ENCODE results near the gene KATNBL1. TPM values are rescaled to one million over a fixed set of nuclear protein-coding genes. Genes with fewer than 3 reads are reported as not detected.
"Not testable (repeated sequence)": the region's sequence is repeated elsewhere in the genome, so short reads cannot be mapped to it uniquely, and the experiment has no call there.

KATNBL1 gene
- total RNA-seq, 2 experiments from 2014 or later, result 41.5 to 56.5 TPM

- no peaks in the 10 kb centered on the region for H3K27me3 Mint-ChIP-seq
- peak overlapping the region; percentile 96 for H3K27ac Mint-ChIP-seq
- ATAC-seq (peak; percentile 15), DNase-seq (no peak)
- CTCF ChIA-PET, result interaction anchor here (0.6 to 2.7 kb wide), 8 partner anchors 11 to 185 kb away, joined by 3 to 21 read pairs (median 4); partner anchors contain the start of genes AVEN, KATNBL1, LPCAT4 and NOP10
- H3K4me3 Mint-ChIP-seq, result peak overlapping the region; percentile 97
- H3K9me3 Mint-ChIP-seq (ENCODE audit: low read depth), result no peaks in the 10 kb centered on the region
- H3K4me1 Mint-ChIP-seq, result peaks cover 29% of the 10 kb centered on the region
- peaks cover 15% of the 10 kb centered on the region for H3K36me3 Mint-ChIP-seq
Observed at GRCh38 chr15:34223904-34224596, 14.2 kb upstream of the KATNBL1 start.

GRCh38 chr15:34217587-34218225, 7.8 kb upstream of the KATNBL1 start:
- CTCF ChIA-PET, result interaction anchor here (0.7 to 1.2 kb wide), 4 partner anchors 8 to 179 kb away, joined by 3 to 4 read pairs (median 4); partner anchors contain the start of genes AVEN and KATNBL1
- Mint-ChIP-seq H3K27ac (no peak overlapping the region), H3K4me3 (no peak overlapping the region), H3K9me3 (ENCODE audit: low read depth) (no peaks in the 10 kb centered on the region), H3K4me1 (peaks cover 4% of the 10 kb centered on the region), H3K27me3 (peaks cover 5% of the 10 kb centered on the region), H3K36me3 (no peaks in the 10 kb centered on the region)
- DNase-seq (no peak), ATAC-seq (no peak)

- H3K27ac Mint-ChIP-seq, result no peak overlapping the region
- H3K4me1 Mint-ChIP-seq, result no peaks in the 10 kb centered on the region
- no peaks in the 10 kb centered on the region for H3K36me3 Mint-ChIP-seq
- no peaks in the 10 kb centered on the region for H3K9me3 Mint-ChIP-seq (ENCODE audit: low read depth)
- no peak for DNase-seq
- no peak for ATAC-seq
- peaks cover 5% of the 10 kb centered on the region for H3K27me3 Mint-ChIP-seq
- CTCF ChIA-PET, result interaction anchor here (1.0 to 1.5 kb wide), 3 partner anchors 107 to 155 kb away, joined by 3 to 4 read pairs (median 3); partner anchors contain the start of gene EMC7
- H3K4me3 Mint-ChIP-seq, result no peak overlapping the region
Observed at GRCh38 chr15:34216527-34217270, 6.8 kb upstream of the KATNBL1 start.

GRCh38 chr15:34214135-34214534, 4.2 kb upstream of the KATNBL1 start:
- no peak for ATAC-seq
- CTCF ChIA-PET, result no interaction called here
- H3K4me1 Mint-ChIP-seq, result peaks cover 4% of the 10 kb centered on the region
- DNase-seq, result no peak
- H3K27ac Mint-ChIP-seq, result no peak overlapping the region
- no peaks in the 10 kb centered on the region for H3K9me3 Mint-ChIP-seq (ENCODE audit: low read depth)
- H3K36me3 Mint-ChIP-seq, result no peaks in the 10 kb centered on the region
- no peak overlapping the region for H3K4me3 Mint-ChIP-seq
- peaks cover 5% of the 10 kb centered on the region for H3K27me3 Mint-ChIP-seq

GRCh38 chr15:34213690-34214089, 3.8 kb upstream of the KATNBL1 start:
- H3K9me3 Mint-ChIP-seq (ENCODE audit: low read depth), result no peaks in the 10 kb centered on the region
- ATAC-seq, result no peak

GRCh38 chr15:34206011-34206410, 3.9 kb downstream of the KATNBL1 start:
- Mint-ChIP-seq H3K9me3 (ENCODE audit: low read depth) (no peaks in the 10 kb centered on the region), H3K27me3 (no peaks in the 10 kb centered on the region), H3K4me1 (peaks cover 23% of the 10 kb centered on the region), H3K4me3 (no peak overlapping the region), H3K36me3 (peaks cover 31% of the 10 kb centered on the region), H3K27ac (no peak overlapping the region)
- CTCF ChIA-PET, result no interaction called here
- DNase-seq, result no peak
- no peak for ATAC-seq

More at GRCh38 chr15:34213690-34214089, 3.8 kb upstream of the KATNBL1 start:
- CTCF ChIA-PET, result interaction anchor here (0.5 to 1.5 kb wide), 2 partner anchors 11 to 151 kb away, joined by 3 to 6 read pairs; partner anchors contain the start of gene EMC4
- no peak overlapping the region for H3K4me3 Mint-ChIP-seq
- H3K4me1 Mint-ChIP-seq, result peaks cover 7% of the 10 kb centered on the region
- H3K27me3 Mint-ChIP-seq, result peaks cover 5% of the 10 kb centered on the region
- no peak for DNase-seq
- no peak overlapping the region for H3K27ac Mint-ChIP-seq
- H3K36me3 Mint-ChIP-seq, result no peaks in the 10 kb centered on the region

GRCh38 chr15:34203936-34204335, 6.0 kb downstream of the KATNBL1 start:
- CTCF ChIA-PET, result no interaction called here
- H3K27me3 Mint-ChIP-seq, result no peaks in the 10 kb centered on the region

GRCh38 chr15:34203305-34203704, 6.6 kb downstream of the KATNBL1 start:
- no peaks in the 10 kb centered on the region for H3K9me3 Mint-ChIP-seq (ENCODE audit: low read depth)
- peaks cover 18% of the 10 kb centered on the region for H3K4me1 Mint-ChIP-seq
- H3K27ac Mint-ChIP-seq, result no peak overlapping the region
- CTCF ChIA-PET, result no interaction called here
- H3K27me3 Mint-ChIP-seq, result no peaks in the 10 kb centered on the region
- ATAC-seq (no peak), DNase-seq (no peak)
- H3K4me3 Mint-ChIP-seq, result no peak overlapping the region
- H3K36me3 Mint-ChIP-seq, result peaks cover 51% of the 10 kb centered on the region

More at GRCh38 chr15:34203936-34204335, 6.0 kb downstream of the KATNBL1 start:
- no peak for DNase-seq
- Mint-ChIP-seq H3K4me3 (no peak overlapping the region), H3K36me3 (peaks cover 47% of the 10 kb centered on the region), H3K4me1 (peaks cover 23% of the 10 kb centered on the region), H3K27ac (no peak overlapping the region), H3K9me3 (ENCODE audit: low read depth) (no peaks in the 10 kb centered on the region)
- no peak for ATAC-seq

GRCh38 chr15:34193272-34193671, 16.6 kb downstream of the KATNBL1 start:
- ATAC-seq; H3K4me1 Mint-ChIP-seq; CTCF ChIA-PET; H3K27me3 Mint-ChIP-seq; H3K4me3 Mint-ChIP-seq; H3K27ac Mint-ChIP-seq; DNase-seq; H3K9me3 Mint-ChIP-seq (ENCODE audit: low read depth): not testable (repeated sequence)
- peaks cover 15% of the 10 kb centered on the region for H3K36me3 Mint-ChIP-seq

GRCh38 chr15:34188711-34189110, 21.2 kb downstream of the KATNBL1 start:
- H3K36me3 Mint-ChIP-seq, result peaks cover 26% of the 10 kb centered on the region
- no peak for ATAC-seq
- peaks cover 4% of the 10 kb centered on the region for H3K4me1 Mint-ChIP-seq
- H3K27ac Mint-ChIP-seq, result no peak overlapping the region
- DNase-seq, result no peak
- CTCF ChIA-PET, result no interaction called here
- peaks cover 5% of the 10 kb centered on the region for H3K9me3 Mint-ChIP-seq (ENCODE audit: low read depth)
- no peak overlapping the region for H3K4me3 Mint-ChIP-seq
- no peaks in the 10 kb centered on the region for H3K27me3 Mint-ChIP-seq

- no peak overlapping the region for H3K4me3 Mint-ChIP-seq
- peaks cover 5% of the 10 kb centered on the region for H3K9me3 Mint-ChIP-seq (ENCODE audit: low read depth)
- ATAC-seq (no peak), DNase-seq (no peak)
- H3K4me1 Mint-ChIP-seq, result peaks cover 3% of the 10 kb centered on the region
- H3K36me3 Mint-ChIP-seq, result peaks cover 30% of the 10 kb centered on the region
- H3K27ac Mint-ChIP-seq, result no peak overlapping the region
- no peaks in the 10 kb centered on the region for H3K27me3 Mint-ChIP-seq
- CTCF ChIA-PET, result no interaction called here
Observed at GRCh38 chr15:34185666-34186065, 24.2 kb downstream of the KATNBL1 start.

- Mint-ChIP-seq H3K4me3 (no peak overlapping the region), H3K27me3 (no peaks in the 10 kb centered on the region), H3K36me3 (peaks cover 34% of the 10 kb centered on the region), H3K27ac (no peak overlapping the region), H3K9me3 (ENCODE audit: low read depth) (peaks cover 5% of the 10 kb centered on the region), H3K4me1 (no peaks in the 10 kb centered on the region)
- CTCF ChIA-PET, result no interaction called here
- ATAC-seq (no peak), DNase-seq (no peak)
Observed at GRCh38 chr15:34182942-34183341, 27.0 kb downstream of the KATNBL1 start.

- Mint-ChIP-seq H3K4me1 (no peaks in the 10 kb centered on the region), H3K9me3 (ENCODE audit: low read depth) (peaks cover 5% of the 10 kb centered on the region), H3K36me3 (peaks cover 31% of the 10 kb centered on the region), H3K27me3 (no peaks in the 10 kb centered on the region), H3K4me3 (no peak overlapping the region), H3K27ac (no peak overlapping the region)
- DNase-seq (no peak), ATAC-seq (no peak)
- CTCF ChIA-PET, result no interaction called here
Observed at GRCh38 chr15:34179234-34179633, 30.7 kb downstream of the KATNBL1 start.
